LHCN-M2 (cell line): ENCODE measurements around the gene PUM2. TPM values are rescaled to one million over a fixed set of nuclear protein-coding genes. Genes with fewer than 3 reads are reported as not detected.
"Not testable (repeated sequence)": the region's sequence is repeated elsewhere in the genome, so short reads cannot be mapped to it uniquely, and the experiment has no call there.

Experiments used
- DNase-seq: peaks from one replicate; pipeline ENCODE4 v3.0.0-alpha.2; 2012; ENCODE audit warnings: low read depth
- total RNA-seq: library from RNA; depleted of rRNA; stranded (reverse); fragments of >200 nt; gene quantifications from 2 replicates; pipeline ENCODE4 v1.2.3, GENCODE V29; 2014

The PUM2 gene
- total RNA-seq, 1 experiment from 2014 or later: 27.4 TPM

- peak; percentile 84 for DNase-seq
Observed at GRCh38 chr2:20291106-20291564, 59.5 kb downstream of the PUM2 start.

- DNase-seq: peak; percentile 64
Observed at GRCh38 chr2:20288642-20289340, 61.9 kb downstream of the PUM2 start.

- DNase-seq: peak; percentile 16
Observed at GRCh38 chr2:20282916-20283592, 67.6 kb downstream of the PUM2 start.

- peak; percentile 6 for DNase-seq
Observed at GRCh38 chr2:20281876-20282275, 68.8 kb downstream of the PUM2 start.

- no peak for DNase-seq
Observed at GRCh38 chr2:20273042-20273441, 77.6 kb downstream of the PUM2 start.

- not testable (repeated sequence) for DNase-seq
Observed at GRCh38 chr2:20268317-20268716, 82.3 kb downstream of the PUM2 start.

GRCh38 chr2:20267529-20267928 lies 83.1 kb downstream of the PUM2 start:
- DNase-seq: no peak

- no peak for DNase-seq
Observed at GRCh38 chr2:20264629-20265028, 86.0 kb downstream of the PUM2 start.

- DNase-seq: no peak
Observed at GRCh38 chr2:20257411-20257810, 93.2 kb downstream of the PUM2 start.

- DNase-seq: no peak
Observed at GRCh38 chr2:20254731-20255130, 95.9 kb downstream of the PUM2 start.

- no peak for DNase-seq
Observed at GRCh38 chr2:20250436-20250835, 100.2 kb downstream of the PUM2 start.

GRCh38 chr2:20249170-20249569 lies 101.5 kb downstream of the PUM2 start:
- DNase-seq: no peak

GRCh38 chr2:20247084-20247483 lies 103.6 kb downstream of the PUM2 start:
- no peak for DNase-seq

GRCh38 chr2:20243637-20244036 lies 107.0 kb downstream of the PUM2 start:
- DNase-seq: not testable (repeated sequence)

GRCh38 chr2:20242727-20243377 lies 107.8 kb downstream of the PUM2 start:
- no peak for DNase-seq

- DNase-seq: no peak
Observed at GRCh38 chr2:20241973-20242726, 108.5 kb downstream of the PUM2 start.

GRCh38 chr2:20240291-20240690 lies 110.4 kb downstream of the PUM2 start:
- not testable (repeated sequence) for DNase-seq

GRCh38 chr2:20236496-20236895 lies 114.1 kb downstream of the PUM2 start:
- no peak for DNase-seq

- no peak for DNase-seq
Observed at GRCh38 chr2:20235655-20236305, 114.9 kb downstream of the PUM2 start.

- DNase-seq: not testable (repeated sequence)
Observed at GRCh38 chr2:20234597-20234996, 116.0 kb downstream of the PUM2 start.

- no peak for DNase-seq
Observed at GRCh38 chr2:20232837-20233207, 117.8 kb downstream of the PUM2 start.
